ENCODE results near the gene GRIA2. TPM values are rescaled to one million over a fixed set of nuclear protein-coding genes. Genes with fewer than 3 reads are reported as not detected.

The GRIA2 gene
- total RNA-seq, 4 donors from 2014 or later: not detected

- Histone ChIP-seq H3K4me1 (no peaks in the 10 kb centered on the region), H3K27me3 (no peaks in the 10 kb centered on the region), H3K36me3 (no peaks in the 10 kb centered on the region), H3K4me3 (no peak overlapping the region), H3K9me3 (no peaks in the 10 kb centered on the region), H3K27ac (no peak overlapping the region)
- no peak for DNase-seq
- TF ChIP-seq CTCF (IDR thresholded peaks at IDR 0.05) (no peak), POLR2A (IDR thresholded peaks at IDR 0.05) (no peak)
These were observed 107.1 kb downstream of the GRIA2 start for GRCh38 chr4:157327666-157328065.

- no peak overlapping the region for H3K4me3 ChIP-seq
- H3K27ac ChIP-seq: no peak overlapping the region
- no peaks in the 10 kb centered on the region for H3K4me1 ChIP-seq
- no peak for DNase-seq
- H3K9me3 ChIP-seq: no peaks in the 10 kb centered on the region
- no peak for TF ChIP-seq POLR2A (IDR thresholded peaks at IDR 0.05)
- no peak for TF ChIP-seq CTCF (IDR thresholded peaks at IDR 0.05)
- no peaks in the 10 kb centered on the region for H3K27me3 ChIP-seq
- H3K36me3 ChIP-seq: no peaks in the 10 kb centered on the region
These were observed 137.4 kb downstream of the GRIA2 start for GRCh38 chr4:157357887-157358286.

GRCh38 chr4:157358439-157358838 lies 137.9 kb downstream of the GRIA2 start:
- H3K4me3 ChIP-seq: no peak overlapping the region
- H3K4me1 ChIP-seq: no peaks in the 10 kb centered on the region
- H3K36me3 ChIP-seq: no peaks in the 10 kb centered on the region
- no peaks in the 10 kb centered on the region for H3K27me3 ChIP-seq
- no peak for TF ChIP-seq CTCF (IDR thresholded peaks at IDR 0.05)
- TF ChIP-seq POLR2A (IDR thresholded peaks at IDR 0.05): no peak
- H3K27ac ChIP-seq: no peak overlapping the region
- DNase-seq: no peak
- H3K9me3 ChIP-seq: no peaks in the 10 kb centered on the region

GRCh38 chr4:157358851-157359250 lies 138.3 kb downstream of the GRIA2 start:
- Histone ChIP-seq H3K4me1 (no peaks in the 10 kb centered on the region), H3K27me3 (no peaks in the 10 kb centered on the region), H3K27ac (no peak overlapping the region), H3K4me3 (no peak overlapping the region), H3K36me3 (no peaks in the 10 kb centered on the region), H3K9me3 (no peaks in the 10 kb centered on the region)
- no peak for DNase-seq
- no peak for TF ChIP-seq POLR2A (IDR thresholded peaks at IDR 0.05)
- no peak for TF ChIP-seq CTCF (IDR thresholded peaks at IDR 0.05)

- Histone ChIP-seq H3K9me3 (no peaks in the 10 kb centered on the region), H3K27ac (no peak overlapping the region), H3K4me3 (no peak overlapping the region), H3K4me1 (no peaks in the 10 kb centered on the region), H3K36me3 (no peaks in the 10 kb centered on the region), H3K27me3 (no peaks in the 10 kb centered on the region)
- TF ChIP-seq CTCF (IDR thresholded peaks at IDR 0.05) (no peak), POLR2A (IDR thresholded peaks at IDR 0.05) (no peak)
- no peak for DNase-seq
These were observed 142.8 kb downstream of the GRIA2 start for GRCh38 chr4:157363360-157363759.

GRCh38 chr4:157372154-157372553 lies 151.6 kb downstream of the GRIA2 start:
- Histone ChIP-seq H3K27ac (no peak overlapping the region), H3K27me3 (no peaks in the 10 kb centered on the region), H3K4me1 (no peaks in the 10 kb centered on the region), H3K36me3 (no peaks in the 10 kb centered on the region), H3K9me3 (no peaks in the 10 kb centered on the region), H3K4me3 (no peak overlapping the region)
- no peak for DNase-seq
- no peak for TF ChIP-seq CTCF (IDR thresholded peaks at IDR 0.05)
- TF ChIP-seq POLR2A (IDR thresholded peaks at IDR 0.05): no peak
